AG04449 (cell line): ENCODE measurements around the gene SMPX.

ENCODE experiments used
- CTCF ChIA-PET: fragments of 350-600 bp; formaldehyde crosslinking; extraction: SDS; loops from one replicate; lab custom pipeline; 2021; ENCODE audit warnings: antibody characterized with exemption; lab: Yijun Ruan, JAX
- POLR2A ChIA-PET: fragments of 400-600, 350-600 bp; formaldehyde crosslinking; extraction: SDS; loops from one replicate; lab custom pipeline; 2020; ENCODE audit warnings: antibody characterized with exemption, inconsistent platforms; lab: Yijun Ruan, JAX
- DNase-seq: peaks from one replicate; pipeline ENCODE4 v3.0.0-alpha.2; 2010; ENCODE audit warnings: low read depth, low spot score
- H3K4me3 ChIP-seq: 2 replicates; pipeline ENCODE4 v1.5.1; 2011; ENCODE audit warnings: low read depth, mild to moderate bottlenecking, control low read depth, low read length
- TF ChIP-seq, protein P1 (sequence below): IDR thresholded peaks from one replicate; pipeline ENCODE4 v1.5.1; 2011; ENCODE audit warnings: mild to moderate bottlenecking, moderate library complexity, low read length, control low read depth, inconsistent platforms; ENCODE audit not compliant: insufficient read depth; ENCODE audit errors: missing control alignments

Gene SMPX

DNA sequence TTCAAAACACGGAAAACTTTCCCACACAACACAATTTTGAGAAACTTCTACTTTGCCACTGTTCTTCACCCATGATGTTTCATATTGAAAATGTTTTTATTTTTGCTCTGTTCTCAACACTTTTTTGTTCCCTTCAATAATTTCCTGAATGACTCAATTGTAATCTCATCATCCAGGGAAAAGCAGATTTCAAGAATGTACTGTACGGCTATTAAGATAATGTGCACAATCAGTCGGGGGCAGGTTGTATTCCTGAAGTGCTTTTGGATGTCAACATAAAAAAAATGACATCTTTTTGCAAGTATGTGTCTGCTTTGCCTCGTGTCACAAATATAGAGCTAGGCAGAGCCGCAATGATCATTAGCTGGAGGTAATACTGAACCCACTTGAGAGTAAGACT is 9.7 kb downstream of the SMPX start:
- no peak for DNase-seq
- no peak overlapping the region for H3K4me3 ChIP-seq
- CTCF ChIA-PET, result interaction anchor here (3.1 kb wide), 1 partner anchor 1221 kb away, joined by 12 read pairs; no protein-coding TSS in a partner anchor
- POLR2A ChIA-PET, result no interaction called here
- TF ChIP-seq, protein P1, sequence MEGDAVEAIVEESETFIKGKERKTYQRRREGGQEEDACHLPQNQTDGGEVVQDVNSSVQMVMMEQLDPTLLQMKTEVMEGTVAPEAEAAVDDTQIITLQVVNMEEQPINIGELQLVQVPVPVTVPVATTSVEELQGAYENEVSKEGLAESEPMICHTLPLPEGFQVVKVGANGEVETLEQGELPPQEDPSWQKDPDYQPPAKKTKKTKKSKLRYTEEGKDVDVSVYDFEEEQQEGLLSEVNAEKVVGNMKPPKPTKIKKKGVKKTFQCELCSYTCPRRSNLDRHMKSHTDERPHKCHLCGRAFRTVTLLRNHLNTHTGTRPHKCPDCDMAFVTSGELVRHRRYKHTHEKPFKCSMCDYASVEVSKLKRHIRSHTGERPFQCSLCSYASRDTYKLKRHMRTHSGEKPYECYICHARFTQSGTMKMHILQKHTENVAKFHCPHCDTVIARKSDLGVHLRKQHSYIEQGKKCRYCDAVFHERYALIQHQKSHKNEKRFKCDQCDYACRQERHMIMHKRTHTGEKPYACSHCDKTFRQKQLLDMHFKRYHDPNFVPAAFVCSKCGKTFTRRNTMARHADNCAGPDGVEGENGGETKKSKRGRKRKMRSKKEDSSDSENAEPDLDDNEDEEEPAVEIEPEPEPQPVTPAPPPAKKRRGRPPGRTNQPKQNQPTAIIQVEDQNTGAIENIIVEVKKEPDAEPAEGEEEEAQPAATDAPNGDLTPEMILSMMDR, result no peak

DNA sequence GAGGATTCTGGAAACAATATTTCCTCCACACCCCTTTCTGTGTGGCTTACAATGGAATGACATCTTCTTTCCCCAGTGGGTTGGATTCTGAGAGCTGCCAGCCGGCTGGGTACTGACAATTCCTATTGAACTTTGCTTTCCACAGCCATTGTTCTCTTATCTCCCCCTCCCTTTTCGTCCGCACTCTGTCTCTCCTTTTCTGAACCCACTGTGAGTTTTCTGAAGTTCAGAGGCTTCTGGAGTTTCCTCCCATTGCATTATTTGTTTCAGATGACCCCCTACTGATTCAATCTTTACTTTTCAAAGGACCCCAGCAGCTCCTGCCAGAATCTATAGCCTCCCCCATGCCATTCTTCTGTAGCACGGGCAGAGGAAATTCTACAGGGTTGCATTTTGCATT is 10.4 kb downstream of the SMPX start:
- H3K4me3 ChIP-seq, result no peak overlapping the region
- ChIA-PET CTCF (interaction anchor here (0.8 to 3.1 kb wide), 4 partner anchors 181 to 1220 kb away, joined by 3 to 12 read pairs (median 8); no protein-coding TSS in a partner anchor), POLR2A (no interaction called here)
- DNase-seq, result no peak
- TF ChIP-seq, protein P1, result no peak

DNA sequence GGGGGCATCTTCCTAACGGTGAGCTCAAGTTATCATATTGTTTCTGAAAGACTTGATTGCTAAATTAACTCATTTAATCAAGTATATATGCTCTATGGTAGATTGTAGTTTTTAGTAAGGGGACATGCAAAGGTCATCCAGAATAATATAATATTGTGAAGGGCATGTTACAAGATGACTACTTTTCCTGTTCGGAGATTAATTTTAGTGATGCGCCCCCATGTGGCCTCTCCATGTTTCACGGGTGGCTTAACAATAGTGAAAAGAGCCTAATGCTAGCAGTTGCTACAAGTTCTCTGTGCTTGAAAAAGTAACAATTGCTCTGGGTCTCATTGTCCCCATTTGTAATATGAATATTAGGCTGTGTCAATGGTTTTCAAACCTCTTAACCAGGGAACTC is 12.2 kb downstream of the SMPX start:
- ChIA-PET POLR2A (no interaction called here), CTCF (interaction anchor here (0.7 to 3.1 kb wide), 8 partner anchors 11 to 1219 kb away, joined by 3 to 12 read pairs (median 3); no protein-coding TSS in a partner anchor)
- TF ChIP-seq, protein P1, result peak; percentile 28
- DNase-seq, result no peak
- no peak overlapping the region for H3K4me3 ChIP-seq

DNA sequence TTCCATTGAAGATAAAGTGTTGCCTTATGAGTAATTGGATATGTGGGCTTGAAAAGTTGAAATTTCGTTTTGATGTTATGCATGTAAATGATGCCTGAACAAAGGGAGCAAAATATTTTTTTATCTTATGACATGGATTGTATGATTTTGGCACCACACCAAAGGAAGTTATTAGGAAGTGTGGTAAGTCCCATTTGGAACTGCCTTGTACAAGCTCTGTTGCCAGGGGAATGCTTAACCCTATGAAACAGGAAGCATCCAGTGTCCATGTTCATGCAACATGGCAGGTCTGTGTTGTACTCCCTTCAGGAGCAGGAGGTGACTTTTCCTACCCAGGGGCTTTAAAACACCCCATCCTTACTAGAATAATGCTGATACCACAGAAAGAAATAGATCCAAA is 13.2 kb downstream of the SMPX start:
- CTCF ChIA-PET, result interaction anchor here (1.1 to 1.7 kb wide), 4 partner anchors 9 to 1221 kb away, joined by 3 to 4 read pairs (median 3); no protein-coding TSS in a partner anchor
- POLR2A ChIA-PET, result no interaction called here
- TF ChIP-seq, protein P1, result no peak

DNA sequence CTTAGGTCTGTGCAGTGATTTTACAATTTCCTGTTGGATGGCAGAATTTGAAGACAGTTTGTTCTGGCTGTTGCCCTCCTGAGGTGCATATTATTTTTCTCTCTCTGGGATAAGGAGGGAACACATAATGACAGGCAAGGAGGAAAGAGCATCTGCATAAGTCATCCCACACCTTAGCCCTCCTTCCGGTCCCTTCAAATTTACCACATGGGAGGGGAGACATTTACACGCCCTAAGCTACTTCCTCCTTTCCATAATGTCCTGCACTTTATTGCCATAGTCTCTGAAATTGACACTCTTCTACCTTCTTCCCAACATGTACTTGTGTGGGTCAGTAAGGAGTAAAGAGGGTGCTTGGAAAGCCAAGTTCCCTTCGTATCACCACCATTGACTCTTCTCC is 13.9 kb downstream of the SMPX start:
- ChIA-PET CTCF (interaction anchor here (0.9 to 1.7 kb wide), 5 partner anchors 9 to 1220 kb away, joined by 3 to 5 read pairs (median 3); no protein-coding TSS in a partner anchor), POLR2A (no interaction called here)

More for the DNA sequence above, 13.2 kb downstream of the SMPX start:
- no peak overlapping the region for H3K4me3 ChIP-seq
- DNase-seq, result no peak

More for the DNA sequence above, 13.9 kb downstream of the SMPX start:
- TF ChIP-seq, protein P1, result no peak
- H3K4me3 ChIP-seq, result no peak overlapping the region
- no peak for DNase-seq
